ENCODE data around the gene TEN1. TPM values are rescaled to one million over a fixed set of nuclear protein-coding genes. Genes with fewer than 3 reads are reported as not detected.

Gene TEN1
- total RNA-seq, 6 experiments from 2014 or later, result 13.3 to 15.4 (median 13.8) TPM

DNA sequence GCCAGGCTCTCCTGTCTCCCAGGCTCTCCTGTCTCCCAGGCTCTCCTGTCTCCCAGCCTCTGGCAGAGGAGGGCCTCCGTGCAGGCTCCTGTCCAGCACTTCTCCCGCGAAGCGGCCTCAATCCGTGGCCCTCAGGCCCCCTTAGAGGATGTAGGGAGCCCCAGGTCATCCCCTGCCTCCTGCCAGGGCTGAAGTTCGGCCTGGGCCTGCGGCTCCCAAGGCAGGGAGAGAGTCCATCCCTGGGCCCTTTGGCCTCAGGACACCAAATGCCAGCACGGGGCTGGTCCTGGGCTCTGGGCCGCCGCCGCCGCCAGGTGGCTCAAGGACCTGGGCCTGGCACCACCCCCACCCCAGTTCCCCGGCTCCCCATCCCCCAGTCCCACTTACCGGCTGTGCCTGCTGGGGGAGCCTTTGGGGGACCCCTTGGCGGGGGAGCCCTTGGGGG, 47.7 kb downstream of the TEN1 start:
- peaks cover 9% of the 10 kb centered on the region for H3K4me1 Mint-ChIP-seq (ENCODE audit: low read depth)

DNA sequence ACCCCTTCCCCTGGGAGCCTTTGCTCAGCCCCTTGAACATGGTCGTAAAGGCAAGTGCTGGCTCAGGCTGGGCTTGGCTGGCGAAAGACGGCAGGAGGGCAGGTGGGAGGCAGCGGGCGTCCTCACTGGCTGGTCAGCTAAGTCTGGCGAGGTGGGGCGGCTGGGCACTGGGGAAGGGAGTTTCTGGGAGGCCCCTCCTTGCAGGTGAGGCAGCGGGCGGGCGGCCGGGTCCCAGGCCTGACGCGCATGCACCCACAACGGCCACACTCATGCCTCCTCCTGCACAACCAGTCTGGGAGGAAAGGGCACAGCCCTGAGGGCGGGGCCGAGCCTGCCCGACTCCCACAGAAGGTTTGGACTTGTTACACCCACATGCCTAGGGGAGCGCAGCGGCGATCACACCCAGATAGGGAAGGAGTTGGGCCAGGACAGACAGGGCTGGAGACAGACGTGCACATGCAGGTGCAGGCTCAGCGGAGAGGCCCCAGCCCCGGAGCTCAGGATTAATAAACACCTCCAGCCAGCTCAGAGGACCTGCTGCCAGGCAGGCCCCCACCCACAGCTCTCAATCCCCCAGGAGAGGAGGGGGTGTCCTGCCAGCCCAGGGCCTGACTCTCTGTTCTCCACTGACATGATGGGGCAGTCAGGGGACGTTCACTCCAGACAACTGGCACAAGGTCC, 48.3 kb downstream of the TEN1 start, which contains the start of gene EVPL:
Gene EVPL (minus strand): TSS at position 148 of the 681 bp plus-strand sequence. CDS start 108 bp downstream, at position 40.
- H3K36me3 Mint-ChIP-seq (ENCODE audit: low read depth), result no peaks in the 10 kb centered on the region
- H3K9me3 Mint-ChIP-seq, result no peaks in the 10 kb centered on the region
- TF ChIP-seq, protein P1, sequence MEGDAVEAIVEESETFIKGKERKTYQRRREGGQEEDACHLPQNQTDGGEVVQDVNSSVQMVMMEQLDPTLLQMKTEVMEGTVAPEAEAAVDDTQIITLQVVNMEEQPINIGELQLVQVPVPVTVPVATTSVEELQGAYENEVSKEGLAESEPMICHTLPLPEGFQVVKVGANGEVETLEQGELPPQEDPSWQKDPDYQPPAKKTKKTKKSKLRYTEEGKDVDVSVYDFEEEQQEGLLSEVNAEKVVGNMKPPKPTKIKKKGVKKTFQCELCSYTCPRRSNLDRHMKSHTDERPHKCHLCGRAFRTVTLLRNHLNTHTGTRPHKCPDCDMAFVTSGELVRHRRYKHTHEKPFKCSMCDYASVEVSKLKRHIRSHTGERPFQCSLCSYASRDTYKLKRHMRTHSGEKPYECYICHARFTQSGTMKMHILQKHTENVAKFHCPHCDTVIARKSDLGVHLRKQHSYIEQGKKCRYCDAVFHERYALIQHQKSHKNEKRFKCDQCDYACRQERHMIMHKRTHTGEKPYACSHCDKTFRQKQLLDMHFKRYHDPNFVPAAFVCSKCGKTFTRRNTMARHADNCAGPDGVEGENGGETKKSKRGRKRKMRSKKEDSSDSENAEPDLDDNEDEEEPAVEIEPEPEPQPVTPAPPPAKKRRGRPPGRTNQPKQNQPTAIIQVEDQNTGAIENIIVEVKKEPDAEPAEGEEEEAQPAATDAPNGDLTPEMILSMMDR (IDR thresholded peaks at IDR 0.05), result no peak
- no peak for DNase-seq
- no peak within 1 kb of the TSS for H3K27ac Mint-ChIP-seq
- H3K4me1 Mint-ChIP-seq (ENCODE audit: low read depth), result peaks cover 9% of the 10 kb centered on the region
- H3K4me3 Mint-ChIP-seq, result no peak within 1 kb of the TSS
- peaks cover 7% of the 10 kb centered on the region for H3K27me3 Mint-ChIP-seq (ENCODE audit: insufficient read depth)

More for the DNA sequence above, 47.7 kb downstream of the TEN1 start:
- Mint-ChIP-seq H3K27me3 (ENCODE audit: insufficient read depth) (peaks cover 8% of the 10 kb centered on the region), H3K27ac (no peak overlapping the region), H3K9me3 (no peaks in the 10 kb centered on the region), H3K36me3 (ENCODE audit: low read depth) (no peaks in the 10 kb centered on the region), H3K4me3 (no peak overlapping the region)
- TF ChIP-seq, protein P1 (IDR thresholded peaks at IDR 0.05), result no peak
- DNase-seq, result no peak

DNA sequence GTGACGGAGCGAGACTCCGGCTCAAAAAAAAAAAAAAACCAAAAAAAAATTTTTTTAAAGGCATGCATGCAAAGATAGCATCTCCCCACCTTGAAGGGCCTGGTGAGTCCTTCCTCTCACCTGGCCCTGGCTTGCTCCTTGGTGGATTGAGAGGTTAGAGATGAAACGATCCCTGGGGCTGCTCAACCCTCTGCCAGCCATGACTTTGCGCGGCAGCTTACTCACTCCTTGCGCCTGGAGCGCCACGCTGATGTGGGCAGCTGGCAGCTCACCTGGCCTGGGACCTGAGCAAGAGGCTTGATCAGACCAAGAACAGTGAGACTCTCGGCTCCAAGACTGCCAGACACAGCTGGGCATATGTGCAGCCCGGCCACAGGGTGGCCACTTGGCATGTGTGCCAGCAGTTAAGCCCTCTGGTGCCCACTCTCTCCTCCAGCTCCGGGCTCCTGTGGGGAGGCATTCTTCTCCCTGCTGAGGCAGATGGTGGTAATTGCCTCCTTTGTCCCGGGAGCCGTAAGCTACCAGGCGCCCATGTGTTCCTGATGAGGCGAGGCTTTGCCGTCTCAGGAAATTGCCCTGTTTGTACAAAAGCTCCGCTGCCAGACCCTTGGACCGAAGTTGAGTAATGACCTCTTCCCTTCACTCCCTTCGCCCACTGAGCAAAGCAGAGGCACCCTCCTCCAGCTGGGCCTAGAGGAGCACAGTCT, 53.2 kb downstream of the TEN1 start:
- TF ChIP-seq, protein P1 (IDR thresholded peaks at IDR 0.05), result peak; percentile 27; the same call in 1 of the 2 replicates
- H3K27me3 Mint-ChIP-seq (ENCODE audit: insufficient read depth), result peaks cover 2% of the 10 kb centered on the region; the same call in 1 of the 2 replicates
- peaks cover 9% of the 10 kb centered on the region for H3K4me1 Mint-ChIP-seq (ENCODE audit: low read depth)
- no peak for DNase-seq
- no peak overlapping the region for H3K4me3 Mint-ChIP-seq
- H3K9me3 Mint-ChIP-seq, result no peaks in the 10 kb centered on the region
- no peaks in the 10 kb centered on the region for H3K36me3 Mint-ChIP-seq (ENCODE audit: low read depth)
- H3K27ac Mint-ChIP-seq, result no peak overlapping the region

DNA sequence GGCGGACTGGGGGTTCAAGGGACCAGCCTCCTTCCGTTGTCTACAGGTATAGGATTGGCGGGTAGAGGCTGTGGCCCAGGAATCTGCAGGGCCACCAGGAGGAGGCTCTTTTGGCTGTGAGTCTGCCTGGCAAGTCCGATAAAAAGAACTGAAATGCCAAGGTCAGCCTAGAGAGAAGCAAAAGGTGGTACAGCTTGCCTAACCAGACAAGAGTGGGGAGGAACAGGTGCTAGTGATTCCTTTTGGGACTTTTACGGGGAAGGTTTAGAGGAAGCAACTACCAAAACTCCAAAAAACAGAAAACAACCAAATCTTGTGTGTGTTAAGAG, 53.7 kb downstream of the TEN1 start:
- Mint-ChIP-seq H3K4me1 (ENCODE audit: low read depth) (peaks cover 9% of the 10 kb centered on the region), H3K27me3 (ENCODE audit: insufficient read depth) (peaks cover 2% of the 10 kb centered on the region; the same call in 1 of the 2 replicates), H3K36me3 (ENCODE audit: low read depth) (no peaks in the 10 kb centered on the region), H3K9me3 (no peaks in the 10 kb centered on the region), H3K27ac (no peak overlapping the region), H3K4me3 (no peak overlapping the region)
- no peak for DNase-seq
- TF ChIP-seq, protein P1 (IDR thresholded peaks at IDR 0.05), result no peak

DNA sequence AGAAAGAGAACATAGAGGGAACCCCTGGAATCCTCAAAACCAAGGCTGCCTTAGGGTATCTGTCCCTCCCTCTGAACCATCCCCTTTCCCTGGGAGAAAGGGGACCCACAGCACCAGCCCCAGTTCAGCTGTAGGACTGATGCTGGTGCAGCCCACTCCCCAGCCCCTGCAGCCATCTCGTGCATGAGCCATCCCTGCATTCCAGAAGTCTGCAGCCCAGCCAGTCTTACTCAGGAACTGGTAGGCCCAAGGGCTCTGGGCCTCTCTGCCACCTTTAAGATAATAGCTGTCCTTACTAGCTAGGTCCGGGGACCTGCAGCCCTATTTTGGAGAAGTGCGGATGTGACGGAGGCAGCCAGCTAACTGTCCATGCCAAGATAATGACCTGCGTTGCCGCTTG, 54.1 kb downstream of the TEN1 start:
- Mint-ChIP-seq H3K4me3 (no peak overlapping the region), H3K9me3 (no peaks in the 10 kb centered on the region), H3K4me1 (ENCODE audit: low read depth) (peaks cover 12% of the 10 kb centered on the region), H3K27me3 (ENCODE audit: insufficient read depth) (peaks cover 2% of the 10 kb centered on the region; the same call in 1 of the 2 replicates), H3K27ac (no peak overlapping the region), H3K36me3 (ENCODE audit: low read depth) (peaks cover 2% of the 10 kb centered on the region)
- DNase-seq, result no peak
- TF ChIP-seq, protein P1 (IDR thresholded peaks at IDR 0.05), result no peak
